PFSK-1 (cell line): Measurements from ENCODE around the gene CSNK1G2.

Source experiments
- FOXP2 ChIP-seq: optimal IDR thresholded peaks from 2 replicates; pipeline ENCODE3; 2011; ENCODE audit warnings: borderline replicate concordance, control low read depth, inconsistent platforms; ENCODE audit not compliant: insufficient read depth; ENCODE audit errors: extremely low read length, extremely low read depth
- POLR2AphosphoS5 ChIP-seq: IDR thresholded peaks from 2 replicates; pipeline ENCODE4 v1.6.1; 2012; ENCODE audit warnings: low read depth, mild to moderate bottlenecking, control low read depth, low read length, moderate library complexity
- SIN3A ChIP-seq: IDR thresholded peaks from 2 replicates; pipeline ENCODE4 v1.6.1; 2012; ENCODE audit warnings: mild to moderate bottlenecking, low read length, moderate library complexity, borderline replicate concordance; ENCODE audit not compliant: insufficient read depth
- TAF1 ChIP-seq: IDR thresholded peaks from 2 replicates; pipeline ENCODE4 v1.6.1; 2012; ENCODE audit warnings: low read length, control low read depth, borderline replicate concordance; ENCODE audit not compliant: insufficient read depth
- TF ChIP-seq, protein P1 (sequence below), 2 experiments: IDR thresholded peaks; 2 replicates each; pipeline versions ENCODE4 v1.6.1 to v1.8.0; 2011 to 2012; ENCODE audit warnings: low read depth in 2 of 2, low read length in 2 of 2, control low read depth in 1 of 2, inconsistent platforms in 1 of 2, mild to moderate bottlenecking in 1 of 2, moderate library complexity in 1 of 2; ENCODE audit not compliant: insufficient read depth in 1 of 2

CSNK1G2 gene

GRCh38 chr19:1911995-1912394, 29.0 kb upstream of the CSNK1G2 start:
- TF ChIP-seq POLR2AphosphoS5 (no peak), SIN3A (no peak), FOXP2 (no peak), TAF1 (no peak)
- TF ChIP-seq, protein P1, sequence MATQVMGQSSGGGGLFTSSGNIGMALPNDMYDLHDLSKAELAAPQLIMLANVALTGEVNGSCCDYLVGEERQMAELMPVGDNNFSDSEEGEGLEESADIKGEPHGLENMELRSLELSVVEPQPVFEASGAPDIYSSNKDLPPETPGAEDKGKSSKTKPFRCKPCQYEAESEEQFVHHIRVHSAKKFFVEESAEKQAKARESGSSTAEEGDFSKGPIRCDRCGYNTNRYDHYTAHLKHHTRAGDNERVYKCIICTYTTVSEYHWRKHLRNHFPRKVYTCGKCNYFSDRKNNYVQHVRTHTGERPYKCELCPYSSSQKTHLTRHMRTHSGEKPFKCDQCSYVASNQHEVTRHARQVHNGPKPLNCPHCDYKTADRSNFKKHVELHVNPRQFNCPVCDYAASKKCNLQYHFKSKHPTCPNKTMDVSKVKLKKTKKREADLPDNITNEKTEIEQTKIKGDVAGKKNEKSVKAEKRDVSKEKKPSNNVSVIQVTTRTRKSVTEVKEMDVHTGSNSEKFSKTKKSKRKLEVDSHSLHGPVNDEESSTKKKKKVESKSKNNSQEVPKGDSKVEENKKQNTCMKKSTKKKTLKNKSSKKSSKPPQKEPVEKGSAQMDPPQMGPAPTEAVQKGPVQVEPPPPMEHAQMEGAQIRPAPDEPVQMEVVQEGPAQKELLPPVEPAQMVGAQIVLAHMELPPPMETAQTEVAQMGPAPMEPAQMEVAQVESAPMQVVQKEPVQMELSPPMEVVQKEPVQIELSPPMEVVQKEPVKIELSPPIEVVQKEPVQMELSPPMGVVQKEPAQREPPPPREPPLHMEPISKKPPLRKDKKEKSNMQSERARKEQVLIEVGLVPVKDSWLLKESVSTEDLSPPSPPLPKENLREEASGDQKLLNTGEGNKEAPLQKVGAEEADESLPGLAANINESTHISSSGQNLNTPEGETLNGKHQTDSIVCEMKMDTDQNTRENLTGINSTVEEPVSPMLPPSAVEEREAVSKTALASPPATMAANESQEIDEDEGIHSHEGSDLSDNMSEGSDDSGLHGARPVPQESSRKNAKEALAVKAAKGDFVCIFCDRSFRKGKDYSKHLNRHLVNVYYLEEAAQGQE (IDR thresholded peaks at IDR 0.05; ENCODE audit: insufficient read depth in 1 of 2, low read depth in 2 of 2, low read length in 2 of 2), result no peak

DNA sequence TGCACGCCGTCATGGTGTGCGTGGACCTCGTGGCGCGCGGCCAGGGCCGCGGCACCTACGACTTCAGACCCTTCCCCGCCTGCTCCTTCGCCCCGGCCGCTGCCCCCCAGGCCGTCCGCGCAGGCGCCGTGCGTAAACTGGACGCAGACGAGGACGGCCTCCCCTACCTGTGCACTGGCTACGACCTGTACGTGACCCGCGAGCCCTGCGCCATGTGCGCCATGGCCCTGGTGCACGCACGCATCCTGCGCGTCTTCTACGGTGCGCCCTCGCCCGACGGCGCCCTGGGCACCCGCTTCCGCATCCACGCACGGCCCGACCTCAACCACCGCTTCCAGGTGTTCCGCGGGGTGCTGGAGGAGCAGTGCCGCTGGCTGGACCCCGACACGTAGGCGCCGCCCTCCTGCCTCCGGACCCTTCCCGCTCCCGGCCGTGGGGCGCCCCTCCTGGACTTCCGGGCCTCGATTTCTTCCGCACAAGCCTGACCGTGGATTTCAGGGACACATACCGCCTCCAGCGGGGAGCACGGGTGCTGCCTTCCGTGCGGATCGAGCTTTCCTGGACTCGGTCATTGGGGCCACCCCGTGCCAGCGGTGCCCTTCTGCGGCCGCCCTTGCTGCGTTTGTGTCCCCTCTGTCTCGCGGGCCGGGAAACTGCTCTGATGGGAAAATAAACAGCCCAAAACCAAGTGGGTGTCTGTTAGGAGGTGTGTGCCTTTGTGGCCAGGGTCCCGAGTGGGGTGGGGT, 28.0 kb upstream of the CSNK1G2 start:
- no peak for TF ChIP-seq FOXP2
- TF ChIP-seq SIN3A, result no peak
- no peak for TF ChIP-seq TAF1
- no peak for TF ChIP-seq POLR2AphosphoS5
- TF ChIP-seq, protein P1 (IDR thresholded peaks at IDR 0.05; ENCODE audit: insufficient read depth in 1 of 2, low read depth in 2 of 2, low read length in 2 of 2), result no peak

DNA sequence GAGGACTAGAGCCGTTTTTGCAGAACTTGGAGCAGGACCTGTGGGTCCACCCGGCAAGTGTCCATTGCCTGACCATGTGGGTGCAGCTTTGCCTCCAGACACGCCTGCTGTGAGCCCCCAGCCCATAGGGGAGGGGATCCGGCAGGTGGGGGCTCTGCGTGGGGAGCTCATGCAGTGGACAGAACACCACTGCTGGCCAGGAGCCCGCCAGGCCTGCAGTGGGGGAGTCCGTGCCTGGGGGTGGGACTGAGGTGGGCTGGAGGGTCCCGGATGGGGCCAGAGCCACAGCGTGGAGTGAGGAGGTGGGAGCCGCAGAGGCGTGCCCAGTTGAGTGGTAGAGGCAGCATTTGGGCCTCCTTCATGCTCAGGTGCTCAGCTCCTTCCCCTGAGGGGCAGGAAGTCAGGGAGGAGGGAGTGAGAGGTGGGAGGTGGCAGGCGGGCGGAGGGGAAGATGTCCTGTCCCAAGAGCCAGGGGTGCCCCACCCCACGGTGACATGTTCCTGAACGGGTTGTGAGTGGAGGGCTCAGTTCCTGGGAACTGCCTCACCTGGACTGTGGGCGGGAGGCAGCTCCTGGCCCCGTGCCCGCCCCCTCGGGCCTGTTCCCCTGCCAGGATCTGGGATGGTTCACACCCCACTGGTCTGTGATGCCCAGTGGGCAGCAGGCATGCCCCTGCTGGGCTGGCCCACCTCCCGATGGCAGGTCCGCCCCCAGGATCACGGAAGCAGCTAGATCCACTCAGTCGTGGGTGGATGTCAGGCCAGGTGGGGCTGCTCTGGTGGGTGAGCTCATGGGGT, 27.0 kb upstream of the CSNK1G2 start:
- TF ChIP-seq FOXP2 (no peak), POLR2AphosphoS5 (no peak), SIN3A (no peak), TAF1 (no peak)
- TF ChIP-seq, protein P1 (IDR thresholded peaks at IDR 0.05; ENCODE audit: insufficient read depth in 1 of 2, low read depth in 2 of 2, low read length in 2 of 2), result no peak

- TF ChIP-seq POLR2AphosphoS5, result no peak
- TF ChIP-seq, protein P1 (IDR thresholded peaks at IDR 0.05; ENCODE audit: insufficient read depth in 1 of 2, low read depth in 2 of 2, low read length in 2 of 2), result no peak
- no peak for TF ChIP-seq FOXP2
- TF ChIP-seq TAF1, result no peak
- TF ChIP-seq SIN3A, result no peak
These were observed 26.1 kb upstream of the CSNK1G2 start for GRCh38 chr19:1914826-1915341.
